GM19099 (cell line): Measurements from ENCODE around the gene PLXNA1.

Experiments
- POLR2A ChIP-seq: IDR thresholded peaks from 3 replicates; pipeline ENCODE4 v1.6.1; 2011; ENCODE audit warnings: low read depth; ENCODE audit not compliant: insufficient read length; ENCODE audit errors: extremely low read depth

The PLXNA1 gene

DNA sequence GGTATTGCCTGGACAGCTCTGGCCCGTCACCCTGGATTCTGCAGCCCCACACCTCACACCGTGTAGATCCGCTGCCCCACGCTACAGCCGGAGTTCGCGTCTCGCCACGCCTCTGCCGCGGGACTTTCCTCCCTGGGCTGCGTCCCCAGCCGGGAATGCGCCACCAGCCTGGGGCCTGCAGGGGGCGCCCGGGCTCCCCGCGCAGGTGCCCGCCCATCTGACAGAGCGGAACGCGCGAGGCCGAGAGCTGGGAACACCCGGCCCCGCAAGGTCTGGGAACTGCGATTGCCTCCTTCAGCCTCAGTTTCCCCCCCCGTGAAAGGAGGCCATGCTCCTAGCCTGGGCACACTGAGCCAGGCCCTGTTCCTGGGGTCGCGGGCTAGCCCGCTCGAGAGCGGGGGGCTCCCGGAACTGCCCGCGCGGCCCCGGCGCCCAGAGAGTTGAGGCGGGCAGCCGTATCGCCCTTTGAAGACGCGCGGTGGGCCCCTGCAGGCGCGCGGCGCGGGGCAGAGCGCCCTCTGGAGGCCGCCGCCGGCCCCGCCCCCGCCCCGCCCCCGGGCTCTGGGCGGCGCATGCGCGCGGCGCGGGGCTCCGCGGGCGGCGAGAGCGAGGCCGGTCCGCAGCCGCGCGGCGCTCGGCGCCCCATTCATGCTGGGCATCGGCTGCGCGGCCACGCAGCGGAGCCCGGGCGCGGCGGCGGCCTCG lies at the start of gene PLXNA1:
Gene PLXNA1, plus strand, starts transcription at position 645 of the 705 bp plus-strand sequence. CDS start 5,479 bp downstream, outside the sequence.
- peak; percentile 39 for TF ChIP-seq POLR2A

DNA sequence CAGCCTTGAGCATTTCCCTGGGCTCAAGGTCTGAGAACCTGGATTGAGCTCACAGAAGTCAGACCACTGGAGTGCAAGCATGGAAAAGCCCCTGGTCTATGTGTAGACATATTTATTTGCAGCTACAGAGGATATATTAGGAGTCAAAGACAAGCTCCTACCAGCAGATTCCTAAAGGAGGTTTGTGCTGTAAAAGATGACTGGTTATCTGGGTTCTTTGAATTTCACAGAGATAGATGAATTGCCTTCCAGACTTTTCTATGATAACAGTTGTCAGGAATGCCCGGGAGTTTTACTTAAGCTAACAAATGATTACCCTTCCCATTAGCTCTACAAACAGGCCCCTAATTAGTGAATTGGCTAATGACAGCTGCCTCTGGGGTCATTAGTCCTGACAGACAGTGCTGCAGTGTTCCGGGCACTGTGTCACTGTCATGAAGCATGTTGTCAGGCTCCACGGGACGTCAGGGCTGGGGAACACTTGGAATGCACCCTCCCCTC lies 48.8 kb upstream of the PLXNA1 start:
- TF ChIP-seq POLR2A = no peak

GRCh38 chr3:126934991-126935390 lies 47.9 kb upstream of the PLXNA1 start:
- TF ChIP-seq POLR2A = no peak

DNA sequence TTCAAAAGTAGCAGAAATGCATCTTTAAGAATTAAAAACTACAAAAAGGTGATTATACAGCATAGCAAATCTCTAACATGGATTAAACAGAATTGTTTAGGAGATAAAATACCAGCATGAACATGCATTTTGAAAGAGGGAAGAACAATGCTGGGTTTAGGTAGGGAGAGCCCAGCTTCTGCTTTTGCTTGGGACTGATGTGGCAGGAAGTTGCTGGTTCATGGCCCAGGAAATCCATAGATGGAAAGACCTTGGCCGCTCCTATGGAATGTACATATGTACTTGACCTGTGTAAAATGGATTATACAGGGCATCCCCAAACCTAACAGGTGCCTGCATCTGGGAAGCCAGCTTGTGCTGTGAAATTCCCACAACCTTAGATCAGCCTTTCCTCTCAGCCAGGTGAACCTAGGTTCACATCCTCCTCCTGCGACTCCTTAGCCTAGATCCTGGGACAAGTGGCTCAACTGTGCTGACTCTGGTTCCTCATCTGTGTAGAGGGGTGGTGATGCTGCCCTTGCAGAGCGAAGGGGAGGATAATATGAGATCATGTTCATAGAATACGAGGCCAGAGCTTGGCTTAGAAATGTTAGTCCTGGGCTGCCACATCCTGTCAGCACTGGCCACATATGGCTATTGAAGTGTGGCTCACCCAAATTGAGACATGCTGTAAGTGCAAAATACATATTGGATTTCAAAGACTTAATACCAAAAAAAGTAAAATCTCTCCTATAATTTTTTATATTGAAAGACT lies 47.0 kb upstream of the PLXNA1 start:
- TF ChIP-seq POLR2A = no peak

DNA sequence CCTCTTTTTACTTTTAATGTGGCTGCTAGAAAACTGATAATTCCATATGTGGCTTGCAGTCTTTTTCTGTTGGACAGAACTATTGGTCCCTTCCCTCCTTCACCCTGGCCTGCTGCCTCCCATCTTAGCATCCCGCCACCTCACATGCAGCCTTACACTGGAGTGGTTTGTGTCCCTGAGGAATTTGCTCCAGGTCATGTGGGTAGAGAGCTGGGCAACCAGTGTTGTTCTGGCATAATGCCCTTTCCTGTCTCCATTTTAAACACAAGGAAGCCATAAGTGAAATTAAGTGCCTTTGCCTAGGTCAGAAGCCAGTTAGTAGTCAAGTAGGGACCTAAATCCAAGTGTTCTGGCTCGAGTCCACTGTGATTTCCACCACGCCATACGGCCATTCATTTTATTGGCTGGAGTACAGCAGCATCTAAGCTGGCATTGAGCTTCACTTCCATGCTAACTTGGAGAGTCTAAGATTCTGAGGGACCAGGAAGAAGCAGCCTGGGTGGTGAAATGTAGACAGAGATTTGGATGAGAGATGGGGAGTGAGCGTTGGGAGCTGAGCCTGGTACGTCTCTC lies 46.0 kb upstream of the PLXNA1 start:
- TF ChIP-seq POLR2A = no peak

- TF ChIP-seq POLR2A = no peak
These were observed 45.4 kb upstream of the PLXNA1 start for GRCh38 chr3:126937533-126937932.

- TF ChIP-seq POLR2A = no peak
These were observed 44.9 kb upstream of the PLXNA1 start for GRCh38 chr3:126937973-126938372.

DNA sequence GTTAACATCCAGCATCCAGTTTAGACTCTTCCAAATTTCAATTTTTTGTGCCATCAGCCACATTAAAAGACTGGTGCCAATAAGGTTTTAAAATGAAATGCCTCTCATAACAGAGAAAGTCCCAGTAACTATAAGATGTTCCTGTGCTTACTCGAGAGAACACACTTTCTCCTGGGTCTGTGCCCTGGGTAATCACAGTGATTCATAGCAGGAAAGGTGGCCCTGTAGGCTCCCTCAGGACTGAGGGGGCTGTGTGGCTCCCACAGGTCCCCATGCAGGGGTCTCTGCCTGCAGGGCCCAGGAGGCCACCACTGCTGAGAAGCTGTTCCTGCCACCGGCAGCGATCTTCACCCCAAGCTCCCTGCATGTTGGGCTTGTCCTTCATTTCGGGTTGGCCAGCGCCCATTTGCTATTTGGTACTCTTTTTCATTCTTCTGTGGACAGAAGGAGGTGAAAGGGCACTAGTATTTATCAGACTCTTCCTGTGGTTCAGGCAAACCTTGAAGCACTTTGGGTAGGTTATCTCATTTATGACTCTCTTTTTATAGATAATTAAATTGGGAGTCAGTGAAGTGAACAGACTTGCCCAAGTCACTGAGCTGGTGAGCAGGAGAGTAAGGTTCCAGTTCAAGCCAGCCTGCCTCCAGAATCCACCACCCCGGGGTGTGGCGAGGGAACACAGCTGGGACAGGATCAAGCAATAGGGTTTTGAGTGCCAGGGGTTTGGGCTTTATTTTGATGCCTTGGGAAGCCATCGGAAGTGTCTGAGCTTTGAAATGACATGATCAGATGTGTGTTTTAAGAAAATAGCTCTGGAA lies 44.2 kb upstream of the PLXNA1 start:
- no peak for TF ChIP-seq POLR2A

- no peak for TF ChIP-seq POLR2A
These were observed 43.6 kb upstream of the PLXNA1 start for GRCh38 chr3:126939338-126939718.

DNA sequence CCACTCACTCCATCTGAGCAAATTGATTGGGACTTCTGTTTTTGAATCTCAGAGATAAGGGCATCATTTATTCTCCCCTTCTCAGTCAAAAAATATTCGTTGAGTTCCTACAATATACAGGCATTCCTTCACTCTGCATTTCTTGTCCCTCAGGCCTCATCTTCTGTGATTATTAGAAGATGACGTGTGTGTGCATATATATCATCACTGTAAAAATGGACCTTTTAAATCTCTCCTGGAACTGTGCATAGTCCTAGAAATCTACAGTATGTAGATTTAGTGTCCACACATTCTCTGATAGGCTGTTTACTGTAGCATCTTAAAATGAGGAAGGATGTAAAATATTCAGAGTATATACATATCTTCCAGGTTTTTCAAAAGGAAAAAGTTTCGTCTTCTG lies 43.2 kb upstream of the PLXNA1 start:
- TF ChIP-seq POLR2A = no peak

GRCh38 chr3:126941721-126942270 lies 41.1 kb upstream of the PLXNA1 start:
- TF ChIP-seq POLR2A = no peak

- no peak for TF ChIP-seq POLR2A
These were observed 38.6 kb upstream of the PLXNA1 start for GRCh38 chr3:126944089-126944965.

GRCh38 chr3:126945171-126945721 lies 37.7 kb upstream of the PLXNA1 start:
- no peak for TF ChIP-seq POLR2A

GRCh38 chr3:126945891-126946290 lies 37.0 kb upstream of the PLXNA1 start:
- TF ChIP-seq POLR2A = no peak

GRCh38 chr3:126946405-126946804 lies 36.5 kb upstream of the PLXNA1 start:
- TF ChIP-seq POLR2A = no peak
